HG02973 (cell line): ENCODE results near the gene SFTPD.
"Not testable (repeated sequence)": the region's sequence is repeated elsewhere in the genome, so short reads cannot be mapped to it uniquely, and the experiment has no call there.

Experiments used
- ATAC-seq: cut with Tn5 transposase; IDR thresholded peaks from one replicate; pipeline ENCODE4 v1.9.1; 2021; ENCODE audit warnings: moderate library complexity; ENCODE audit not compliant: unreplicated experiment

Gene SFTPD

DNA sequence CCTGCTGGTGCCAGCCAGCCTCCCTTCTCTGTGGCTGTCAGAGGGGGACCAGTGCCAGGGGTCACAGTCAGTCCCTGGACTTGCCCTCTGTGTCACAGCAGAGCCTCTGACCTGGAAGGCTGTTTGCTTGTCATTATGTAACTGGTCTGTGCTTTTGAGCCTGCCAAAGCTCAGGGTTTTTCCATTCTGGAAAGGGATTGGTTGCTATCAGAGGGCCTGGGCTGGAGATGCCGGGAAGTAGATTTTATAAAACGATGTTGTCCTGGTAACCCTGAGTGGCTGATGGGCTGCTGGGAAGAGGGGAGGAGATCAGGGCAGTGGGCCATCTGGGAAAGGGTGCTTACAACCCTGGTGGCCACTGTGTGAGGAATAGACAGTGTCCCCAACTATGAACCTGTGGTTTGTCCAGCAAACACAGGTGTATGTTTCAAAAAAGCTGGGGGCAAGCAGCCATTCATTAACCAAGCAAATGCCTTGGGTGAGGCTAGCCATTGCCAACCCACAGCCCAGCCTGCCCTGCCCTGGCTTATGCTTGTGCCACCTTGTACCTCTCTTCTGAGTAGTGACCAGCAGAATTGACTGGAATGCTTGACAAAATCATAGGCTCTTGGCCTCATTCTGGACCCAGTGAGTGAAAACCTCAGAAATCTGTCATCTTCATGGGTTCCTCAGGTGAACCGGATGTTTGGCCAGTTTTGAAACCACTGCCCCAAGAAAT lies 21.6 kb downstream of the SFTPD start:
- no peak for ATAC-seq

DNA sequence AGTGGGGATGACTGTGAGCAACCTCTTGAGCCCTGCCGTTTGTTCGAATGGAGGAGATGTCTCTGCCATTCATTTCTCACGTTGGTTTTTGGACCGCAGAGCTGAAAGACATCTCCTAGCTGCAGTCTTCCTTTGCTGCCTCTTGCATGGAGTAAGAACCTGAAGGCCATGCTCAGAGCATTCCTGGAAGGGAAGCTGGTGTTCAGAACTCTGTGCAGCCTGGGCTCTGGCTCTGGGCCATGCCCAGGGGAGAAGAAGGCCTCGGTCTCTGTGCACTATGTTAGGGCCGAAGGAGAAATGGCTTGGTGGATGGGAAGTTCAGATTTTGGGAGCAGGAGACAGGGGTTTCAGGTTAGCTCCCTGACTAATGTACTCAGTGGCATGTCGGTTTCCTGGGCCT lies 22.9 kb downstream of the SFTPD start:
- no peak for ATAC-seq

DNA sequence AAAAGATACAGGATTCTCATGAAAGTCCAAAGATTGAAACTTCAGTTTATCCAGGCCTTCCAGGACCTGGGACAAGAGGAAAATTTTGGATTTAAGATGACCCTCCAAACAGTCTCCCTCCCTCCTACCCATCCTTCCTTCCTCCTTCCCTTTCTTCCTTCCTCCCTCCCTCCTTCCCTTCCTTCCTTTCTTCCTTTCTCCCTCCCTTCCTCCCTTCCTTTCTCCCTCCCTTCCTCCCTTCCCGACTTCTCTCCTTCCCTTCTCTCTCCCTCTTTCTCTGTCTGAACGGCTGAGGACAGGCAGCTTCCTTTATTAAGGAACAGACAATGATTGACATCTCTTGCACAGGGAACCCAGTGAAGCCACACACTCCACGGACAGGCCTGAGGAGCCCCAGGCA lies 23.3 kb downstream of the SFTPD start:
- ATAC-seq = no peak

DNA sequence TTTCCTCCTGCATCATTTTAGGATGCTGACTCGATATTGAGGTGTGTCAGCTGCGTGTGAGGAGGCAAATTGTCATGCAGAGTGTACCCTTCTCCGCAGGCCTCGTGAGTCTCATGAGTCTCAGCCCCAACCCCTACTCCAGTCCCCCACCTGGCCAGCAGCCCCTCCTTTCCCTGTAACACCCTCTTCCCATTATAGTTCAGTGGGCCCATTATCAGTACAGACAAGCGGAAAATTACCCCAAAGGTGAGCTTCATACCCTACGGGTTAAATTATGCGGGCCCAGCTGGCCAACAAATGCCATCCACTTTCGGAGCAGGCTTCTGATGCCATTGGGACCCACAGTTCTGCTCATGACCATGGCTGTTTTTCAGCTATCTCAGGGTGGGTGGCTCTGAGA lies 25.2 kb downstream of the SFTPD start:
- no peak for ATAC-seq

DNA sequence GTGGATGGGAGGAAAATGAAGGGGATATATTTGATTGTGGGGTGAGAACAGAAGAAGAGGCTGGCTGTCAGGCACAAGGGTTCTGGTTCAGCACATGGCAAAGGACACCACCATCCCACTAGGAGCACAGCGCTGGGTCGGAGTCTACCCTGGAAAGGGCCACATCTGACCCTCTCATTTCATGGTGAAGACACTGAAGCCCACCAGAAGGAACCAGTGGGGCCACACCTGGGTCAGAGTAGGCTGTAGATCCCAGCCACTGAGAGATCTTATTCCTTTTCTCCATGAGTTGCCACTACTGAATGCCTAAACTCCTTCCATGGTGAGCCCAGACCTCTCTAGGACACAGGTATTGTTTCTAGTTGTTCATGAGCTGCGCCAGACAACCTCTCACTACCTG lies 25.8 kb downstream of the SFTPD start:
- no peak for ATAC-seq

DNA sequence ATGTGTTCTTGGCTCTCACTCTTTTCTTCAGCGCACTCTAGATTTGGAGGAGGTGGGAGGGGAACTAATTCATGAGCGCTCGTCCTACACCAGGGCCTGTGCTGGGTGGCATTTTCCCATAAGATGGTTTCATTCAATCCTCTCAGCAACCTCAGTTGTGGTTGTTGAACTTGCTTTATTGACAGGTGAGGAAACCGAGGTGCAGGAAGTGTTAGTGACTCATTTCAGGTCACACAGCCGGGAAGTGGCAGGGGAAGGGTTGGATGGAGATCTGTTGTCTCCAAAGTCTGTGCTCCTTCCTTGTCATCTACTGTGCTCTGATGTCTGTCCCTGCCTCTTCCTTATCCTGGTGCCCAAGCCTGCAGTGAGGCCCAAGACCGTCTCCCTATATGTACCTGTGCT lies 26.9 kb downstream of the SFTPD start:
- not testable (repeated sequence) for ATAC-seq

DNA sequence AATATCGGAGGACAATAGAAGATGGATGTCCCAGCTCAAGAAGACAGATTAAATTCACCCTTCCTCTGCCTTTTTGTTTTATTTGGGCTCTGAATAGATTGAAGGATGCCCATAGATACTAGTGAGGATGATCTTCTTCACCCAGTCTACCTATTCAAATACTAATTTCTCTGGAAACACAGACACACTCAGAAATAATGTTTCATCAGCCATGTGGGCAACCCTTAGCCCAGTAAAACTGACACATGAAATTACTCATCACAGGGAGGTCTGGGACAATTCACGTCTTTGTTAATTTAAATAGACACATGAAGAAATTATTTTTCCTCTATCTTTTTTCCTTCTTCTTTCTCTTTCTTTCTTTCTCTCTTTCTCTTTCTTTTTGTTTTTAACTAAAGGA lies 33.1 kb downstream of the SFTPD start:
- not testable (repeated sequence) for ATAC-seq

DNA sequence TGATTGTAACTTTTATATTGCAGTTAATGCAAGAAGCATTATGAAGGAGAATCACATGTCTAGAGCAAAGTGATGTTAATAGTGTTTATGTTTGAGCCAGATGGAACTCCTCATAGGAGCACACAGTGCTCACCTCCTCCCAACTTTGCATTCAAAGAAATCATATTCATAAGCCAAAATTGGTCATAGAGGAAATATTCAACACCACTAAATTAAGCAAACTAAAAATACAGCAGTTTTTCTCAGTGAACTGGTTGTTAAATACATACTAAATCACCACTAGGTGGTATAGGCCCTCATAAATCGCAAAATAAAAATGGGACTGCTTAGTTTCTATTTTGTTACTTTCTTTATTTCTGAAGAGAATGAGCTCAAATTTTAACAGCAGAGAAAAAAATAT lies 34.4 kb downstream of the SFTPD start:
- not testable (repeated sequence) for ATAC-seq

DNA sequence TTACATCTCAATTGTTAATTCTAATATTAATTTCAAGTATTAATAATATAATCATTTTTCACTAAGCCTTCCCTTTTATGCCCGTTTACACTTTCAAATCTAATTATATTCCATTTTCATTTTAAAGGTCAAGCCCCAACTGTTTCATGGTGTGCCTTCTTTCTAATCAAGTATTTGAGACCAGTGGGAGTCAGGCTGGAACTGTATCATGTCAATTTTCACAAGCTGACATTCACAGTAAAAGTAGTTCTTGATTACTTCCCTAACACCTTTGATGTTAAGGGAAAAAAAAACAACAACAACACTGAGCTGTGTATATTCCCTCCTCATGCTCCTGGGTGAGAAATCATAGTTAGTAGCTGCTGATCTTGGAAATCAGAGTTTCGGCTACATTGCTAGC lies 38.1 kb downstream of the SFTPD start:
- no peak for ATAC-seq

DNA sequence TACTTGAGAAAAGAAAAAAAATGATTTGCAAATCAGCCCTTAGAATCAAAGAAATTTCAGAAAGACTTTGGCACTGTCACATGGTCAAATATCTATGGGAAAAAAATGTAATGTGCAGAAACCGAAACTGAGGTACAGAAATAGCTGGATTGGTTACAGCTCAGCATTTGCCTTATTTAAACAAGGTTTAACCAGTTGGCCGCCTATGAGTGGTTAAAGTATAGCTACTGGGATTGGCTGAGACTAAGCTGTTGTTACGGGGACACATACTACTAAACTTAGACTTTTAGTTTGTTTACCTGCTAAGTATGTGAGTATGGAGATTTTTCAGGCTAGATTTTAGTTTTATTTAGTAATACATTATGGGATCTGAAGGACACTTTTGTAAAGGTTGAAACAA lies 38.6 kb downstream of the SFTPD start:
- ATAC-seq = no peak

DNA sequence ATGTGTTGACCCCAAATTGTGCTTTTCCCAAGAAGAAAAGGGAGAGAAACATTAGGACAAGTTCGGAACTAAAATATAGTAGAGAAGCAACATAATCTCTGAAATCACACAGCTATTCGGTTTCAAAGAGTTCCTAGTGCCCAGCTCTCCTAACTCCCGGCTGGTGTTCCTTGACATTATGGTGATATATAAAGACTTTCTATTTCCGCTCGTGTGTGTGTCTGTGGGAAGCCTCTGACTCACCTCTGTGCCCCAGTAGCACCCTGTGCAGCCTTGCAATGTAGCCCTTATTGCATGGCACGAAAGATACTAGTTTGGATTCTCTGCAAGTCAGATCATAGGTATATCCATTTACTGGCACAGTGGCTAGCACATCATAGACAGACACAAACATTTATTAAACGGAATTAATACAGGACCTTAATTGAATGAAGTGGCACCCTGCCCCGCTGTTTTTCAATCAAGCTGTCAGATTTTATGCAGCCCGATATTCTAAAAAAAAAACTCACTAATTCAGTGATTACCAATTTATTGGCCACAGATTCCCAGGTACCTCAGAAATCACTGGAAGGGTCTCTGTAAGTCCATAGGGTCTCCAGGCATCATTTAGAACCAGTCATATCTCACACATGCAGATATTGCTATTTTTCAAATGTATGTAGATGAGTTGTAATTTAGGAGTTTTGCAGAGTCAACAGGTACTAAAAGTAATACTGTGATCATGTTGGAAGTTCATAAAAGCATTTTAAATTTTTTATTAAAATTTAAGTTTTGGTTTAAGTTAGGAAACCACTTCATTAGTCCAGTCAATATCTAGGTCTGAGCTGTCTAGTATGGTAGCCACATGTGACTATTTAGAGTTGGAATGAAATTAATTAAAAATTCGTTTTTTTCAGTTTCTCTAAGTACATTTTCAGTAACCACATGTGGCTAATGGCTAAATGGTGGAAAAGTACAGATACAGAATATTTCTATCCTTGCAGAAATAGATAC lies 43.3 kb downstream of the SFTPD start:
- ATAC-seq = no peak

DNA sequence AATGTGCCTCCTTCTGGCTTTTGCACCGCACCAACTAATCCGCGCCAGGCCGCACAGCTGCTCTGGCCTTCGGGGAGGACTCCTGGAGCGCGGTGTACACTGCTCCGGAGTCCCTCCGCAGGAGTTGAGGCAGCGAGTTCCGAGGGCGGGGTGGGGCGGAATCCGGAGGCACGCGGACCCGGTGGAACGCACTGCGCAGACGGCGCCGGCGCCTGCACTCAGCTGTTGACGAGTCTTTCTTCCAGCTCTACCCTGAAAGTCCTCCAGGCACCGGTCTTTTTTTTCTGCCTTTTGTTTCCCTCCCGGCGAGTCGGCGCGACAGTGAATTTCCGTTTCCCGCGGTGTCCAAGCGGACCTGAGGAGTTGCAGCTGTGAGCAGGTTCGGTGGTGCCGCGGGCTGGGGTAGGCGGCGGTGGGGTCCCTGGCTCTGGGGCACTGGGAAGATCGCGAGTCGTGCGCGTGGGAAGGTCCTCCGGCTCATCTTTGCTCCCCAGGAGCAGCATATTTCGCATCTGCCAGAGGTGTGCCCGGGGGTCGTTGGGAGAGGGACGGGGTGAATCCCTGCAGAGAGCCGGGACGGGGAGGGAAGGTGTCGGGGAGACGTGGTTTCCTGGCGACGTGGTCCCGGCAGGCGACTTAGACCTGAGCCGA lies 44.1 kb downstream of the SFTPD start:
- ATAC-seq = no peak

DNA sequence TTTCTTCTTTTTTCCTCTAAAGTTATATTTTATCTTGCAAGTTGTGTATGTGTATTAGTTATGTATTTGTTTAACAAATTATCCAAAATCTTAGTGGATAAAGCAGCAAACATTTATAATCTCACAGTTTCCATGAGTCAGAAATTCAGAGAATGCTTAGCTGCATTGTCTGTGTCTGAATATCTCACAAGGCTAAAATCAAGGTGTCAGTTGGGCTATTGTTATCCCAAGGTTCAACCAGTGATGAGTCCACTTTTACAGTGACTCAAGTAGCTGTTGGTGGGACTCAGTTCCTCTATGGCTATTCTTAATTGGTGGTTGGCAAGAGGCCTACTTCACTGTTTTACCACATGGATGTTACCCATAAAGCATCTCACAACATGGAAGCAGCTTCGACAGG lies 47.3 kb downstream of the SFTPD start:
- not testable (repeated sequence) for ATAC-seq

DNA sequence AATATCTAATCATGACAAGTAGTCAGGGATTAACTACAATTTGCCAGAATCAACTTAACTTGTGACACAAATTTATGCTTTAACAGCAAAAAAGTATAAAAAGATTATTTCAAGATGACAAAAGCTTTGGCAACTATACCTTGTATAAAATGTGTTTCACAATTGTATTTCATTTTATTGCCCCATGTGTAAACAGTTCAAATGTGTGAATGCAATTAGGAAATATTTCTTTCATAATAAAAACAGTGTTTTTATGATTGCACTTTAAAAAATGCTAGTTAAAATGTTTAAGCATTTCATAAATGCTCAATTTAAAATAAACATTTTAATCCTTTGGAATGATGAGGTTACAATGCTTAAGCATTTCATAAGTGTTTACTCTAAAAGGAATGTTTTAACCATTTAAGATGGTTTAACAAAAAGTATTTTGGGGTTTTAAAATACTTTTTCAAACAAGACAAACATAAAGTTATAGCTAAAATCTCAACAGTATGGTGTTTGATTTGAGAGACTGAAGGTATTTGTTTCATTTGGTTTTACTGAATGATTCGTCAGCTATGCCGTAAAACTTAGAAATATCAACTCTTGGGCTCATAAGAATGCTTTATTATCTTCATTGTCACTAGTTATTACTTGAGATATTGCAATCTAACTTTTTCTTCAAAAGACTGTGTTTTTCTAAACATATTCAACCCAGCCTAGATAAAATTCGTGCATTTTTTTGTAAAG lies 50.1 kb downstream of the SFTPD start:
- ATAC-seq = no peak

DNA sequence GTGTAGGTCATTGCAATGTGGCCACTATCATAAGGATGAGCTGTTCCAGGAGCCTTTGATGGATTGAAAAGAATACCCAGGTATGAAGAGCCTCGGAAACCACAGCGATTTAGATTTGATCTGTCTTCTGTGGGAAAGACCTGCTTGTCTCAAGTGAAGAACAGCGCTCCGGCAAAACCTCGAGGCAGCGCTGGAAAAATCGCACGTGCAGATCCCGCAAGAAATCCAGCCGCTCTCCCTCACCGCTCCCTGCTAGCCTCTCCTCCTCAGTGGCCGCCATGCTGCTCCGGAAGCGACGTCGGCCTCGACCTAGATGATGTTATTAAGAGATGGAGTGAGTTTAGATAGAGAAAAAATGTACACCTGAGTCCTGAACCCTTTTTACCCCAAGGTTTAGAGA lies 56.0 kb downstream of the SFTPD start:
- ATAC-seq = not testable (repeated sequence)

DNA sequence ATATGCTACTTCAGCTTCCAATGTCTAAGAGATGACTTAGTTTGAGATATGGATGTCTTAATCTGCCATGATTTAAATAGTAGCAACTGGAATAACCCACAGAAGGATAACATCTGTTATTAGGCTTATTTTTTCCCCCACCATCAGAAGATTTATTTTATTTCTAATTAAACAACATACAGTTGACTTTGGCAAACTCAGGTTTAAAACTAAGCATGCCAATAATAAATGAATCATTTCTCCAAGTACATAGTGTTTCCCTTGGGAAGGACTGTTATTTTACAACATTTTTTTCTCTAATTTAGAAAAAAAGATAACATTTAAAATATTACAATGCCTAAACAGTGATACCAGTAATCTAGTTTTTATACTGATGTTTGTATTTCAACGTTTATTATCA lies 58.4 kb downstream of the SFTPD start:
- ATAC-seq = no peak

DNA sequence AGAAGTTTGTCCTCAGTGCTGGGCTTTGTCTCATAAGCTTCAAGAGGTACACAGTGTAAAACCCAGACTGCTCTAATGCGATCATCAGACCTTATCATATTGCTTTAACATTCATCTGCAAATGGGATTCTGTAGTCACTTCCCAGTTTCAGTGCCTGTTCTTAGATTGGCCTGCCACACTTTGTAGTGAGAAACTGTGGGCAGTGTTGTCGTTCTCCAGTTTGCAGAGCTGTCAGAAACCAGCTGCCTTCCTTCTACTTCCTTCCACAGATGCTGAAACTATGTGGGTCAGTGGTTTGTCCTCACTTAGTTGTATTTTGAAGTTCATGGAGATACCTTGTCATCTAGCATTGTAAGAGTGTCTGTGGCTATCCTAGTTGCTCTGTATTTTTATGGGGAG lies 59.9 kb downstream of the SFTPD start:
- ATAC-seq = not testable (repeated sequence)
